ENCODE data around the gene RETSAT.

RETSAT gene

GRCh38 chr2:85378257-85378656 is 23.9 kb upstream of the RETSAT start:
- H3K9me2 ChIP-seq (replicated peaks; ENCODE audit: insufficient read depth, low read length) = no peaks in the 10 kb centered on the region
- H3K4me2 ChIP-seq (ENCODE audit: low read depth, low read length, poor library complexity, severe bottlenecking) = no peak overlapping the region

DNA sequence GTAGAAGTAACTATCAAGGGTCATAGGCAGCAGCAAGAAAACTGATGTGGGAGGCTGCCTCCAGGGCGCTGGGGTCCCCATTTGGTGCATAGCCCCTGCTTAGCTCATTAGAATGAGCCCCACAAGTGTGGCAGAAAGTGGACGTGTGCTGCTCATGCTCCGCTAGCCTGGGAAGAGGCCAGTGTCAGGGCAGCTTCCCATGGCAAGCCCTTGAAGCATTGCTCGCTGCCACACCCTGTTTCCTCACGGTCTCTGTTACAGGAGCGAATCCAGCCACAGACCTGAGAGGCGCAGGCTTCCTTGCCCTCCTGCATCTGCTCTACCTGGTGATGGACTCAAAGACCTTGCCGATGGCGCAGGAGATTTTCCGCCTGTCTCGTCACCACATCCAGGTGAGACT is 22.8 kb upstream of the RETSAT start:
- Histone ChIP-seq H3K9ac (ENCODE audit: low read length) (no peak overlapping the region), H3K9me2 (replicated peaks; ENCODE audit: insufficient read depth, low read length) (no peaks in the 10 kb centered on the region), H2AFZ (ENCODE audit: low read depth, low read length, severe bottlenecking) (no peak overlapping the region), H3K79me2 (ENCODE audit: insufficient read depth, low read length) (no peaks in the 10 kb centered on the region), H3K9me3 (ENCODE audit: insufficient read depth, low read length) (peaks cover 10% of the 10 kb centered on the region; the same call in 1 of the 2 replicates), H3K27me3 (ENCODE audit: low read length) (no peaks in the 10 kb centered on the region), H3K27ac (ENCODE audit: low read depth, low read length) (no peak overlapping the region), H3K4me2 (ENCODE audit: low read depth, low read length, poor library complexity, severe bottlenecking) (no peak overlapping the region), H3F3A (ENCODE audit: insufficient read depth) (0 out of 2 replicates have a peak, but pooled peaks cover 4% of the 10 kb centered on the region), H3K4me3 (ENCODE audit: insufficient read depth, low read length, poor library complexity, severe bottlenecking) (no peak overlapping the region), H3K36me3 (ENCODE audit: low read length) (peaks cover 23% of the 10 kb centered on the region), H4K20me1 (ENCODE audit: low read depth, low read length) (no peaks in the 10 kb centered on the region)
- TF ChIP-seq EZH2phosphoT487 (conservative IDR thresholded peaks at IDR 0.05; ENCODE audit: low read length) = no peak
- no peak for TF ChIP-seq CTCF (IDR thresholded peaks at IDR 0.05; ENCODE audit: insufficient read depth, low read length, poor library complexity, severe bottlenecking)

More at GRCh38 chr2:85378257-85378656, 23.9 kb upstream of the RETSAT start:
- H3K4me3 ChIP-seq (ENCODE audit: insufficient read depth, low read length, poor library complexity, severe bottlenecking) = no peak overlapping the region
- no peak overlapping the region for H2AFZ ChIP-seq (ENCODE audit: low read depth, low read length, severe bottlenecking)
- TF ChIP-seq EZH2phosphoT487 (conservative IDR thresholded peaks at IDR 0.05; ENCODE audit: low read length) (no peak), CTCF (IDR thresholded peaks at IDR 0.05; ENCODE audit: insufficient read depth, low read length, poor library complexity, severe bottlenecking) (no peak)
- H3K79me2 ChIP-seq (ENCODE audit: insufficient read depth, low read length) = no peaks in the 10 kb centered on the region
- peaks cover 23% of the 10 kb centered on the region for H3K36me3 ChIP-seq (ENCODE audit: low read length)
- H3K9ac ChIP-seq (ENCODE audit: low read length) = no peak overlapping the region
- H4K20me1 ChIP-seq (ENCODE audit: low read depth, low read length) = no peaks in the 10 kb centered on the region
- H3F3A ChIP-seq (ENCODE audit: insufficient read depth) = 0 out of 2 replicates have a peak, but pooled peaks cover 4% of the 10 kb centered on the region
- no peaks in the 10 kb centered on the region for H3K27me3 ChIP-seq (ENCODE audit: low read length)
- peaks cover 10% of the 10 kb centered on the region; the same call in 1 of the 2 replicates for H3K9me3 ChIP-seq (ENCODE audit: insufficient read depth, low read length)
- no peak overlapping the region for H3K27ac ChIP-seq (ENCODE audit: low read depth, low read length)

GRCh38 chr2:85376291-85377065 is 22.1 kb upstream of the RETSAT start:
- Histone ChIP-seq H3F3A (ENCODE audit: insufficient read depth) (0 out of 2 replicates have a peak, but pooled peaks cover 4% of the 10 kb centered on the region), H4K20me1 (ENCODE audit: low read depth, low read length) (no peaks in the 10 kb centered on the region), H3K4me3 (ENCODE audit: insufficient read depth, low read length, poor library complexity, severe bottlenecking) (no peak overlapping the region), H2AFZ (ENCODE audit: low read depth, low read length, severe bottlenecking) (no peak overlapping the region), H3K9ac (ENCODE audit: low read length) (no peak overlapping the region), H3K27ac (ENCODE audit: low read depth, low read length) (no peak overlapping the region), H3K27me3 (ENCODE audit: low read length) (no peaks in the 10 kb centered on the region), H3K4me2 (ENCODE audit: low read depth, low read length, poor library complexity, severe bottlenecking) (no peak overlapping the region), H3K9me3 (ENCODE audit: insufficient read depth, low read length) (peaks cover 10% of the 10 kb centered on the region; the same call in 1 of the 2 replicates), H3K9me2 (replicated peaks; ENCODE audit: insufficient read depth, low read length) (no peaks in the 10 kb centered on the region), H3K36me3 (ENCODE audit: low read length) (peaks cover 23% of the 10 kb centered on the region), H3K79me2 (ENCODE audit: insufficient read depth, low read length) (no peaks in the 10 kb centered on the region)
- TF ChIP-seq EZH2phosphoT487 (conservative IDR thresholded peaks at IDR 0.05; ENCODE audit: low read length) (no peak), CTCF (IDR thresholded peaks at IDR 0.05; ENCODE audit: insufficient read depth, low read length, poor library complexity, severe bottlenecking) (no peak)

All from SU-DHL-6 (cell line).